Stimulated activated CD4-positive, alpha-beta T cell treated with anti-CD3 and anti-CD28 coated beads, Interleukin-12 subunit alpha, Interleukin-12 subunit beta, amount 100 ng/mL, for 24 hours (primary cell): Measurements from ENCODE around the gene INSIG1.

ENCODE experiments used
- DNase-seq, 2 experiments: peaks; one replicate each; pipeline ENCODE4 v3.0.0-alpha.2; 2020; ENCODE audit warnings: low read depth in 2 of 2

The INSIG1 gene

DNA sequence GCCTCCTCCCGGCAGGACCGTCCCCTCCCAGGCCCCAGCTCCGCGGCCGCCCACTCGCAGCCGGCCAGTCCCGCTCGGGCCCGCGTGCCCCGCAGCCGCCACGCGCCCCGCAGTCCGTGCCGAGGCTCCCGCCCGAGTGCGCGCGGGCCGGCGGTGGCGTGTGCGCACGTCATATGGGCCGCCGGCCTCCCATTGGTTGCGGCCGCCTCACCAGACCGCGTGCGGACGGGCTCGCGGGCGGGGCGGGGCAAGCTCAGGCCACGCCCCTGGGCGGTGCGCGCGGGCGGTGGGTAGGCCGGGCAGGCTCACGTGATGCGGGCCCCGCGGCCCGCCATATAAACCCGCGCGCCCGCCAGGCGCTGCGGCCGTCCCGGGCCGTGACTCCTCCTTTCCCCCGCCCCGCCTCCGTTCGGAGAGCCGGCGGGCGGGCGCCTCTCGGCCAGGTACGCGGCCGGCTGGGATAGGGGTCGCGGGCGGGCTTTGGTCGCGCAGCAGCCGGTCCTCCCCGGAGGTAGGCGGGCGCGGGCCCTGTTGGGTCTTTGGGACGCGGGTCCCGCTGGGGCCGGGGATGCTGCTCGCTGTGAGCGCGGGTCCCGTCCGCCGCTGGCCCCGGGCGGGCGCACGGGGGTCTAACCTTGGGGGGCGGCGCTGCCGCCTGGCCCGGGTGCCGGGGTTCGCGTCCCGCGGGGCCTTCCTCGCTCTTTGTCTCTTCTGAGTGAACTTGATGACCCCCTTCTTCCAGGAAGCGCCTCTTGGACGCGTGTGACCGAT lies at the start of gene INSIG1:
TSS of gene INSIG1 (plus strand) at position 362 of the 771 bp plus-strand sequence. CDS start at position 770, 408 bp downstream.
- peak; percentile 80 to 82 for DNase-seq

DNA sequence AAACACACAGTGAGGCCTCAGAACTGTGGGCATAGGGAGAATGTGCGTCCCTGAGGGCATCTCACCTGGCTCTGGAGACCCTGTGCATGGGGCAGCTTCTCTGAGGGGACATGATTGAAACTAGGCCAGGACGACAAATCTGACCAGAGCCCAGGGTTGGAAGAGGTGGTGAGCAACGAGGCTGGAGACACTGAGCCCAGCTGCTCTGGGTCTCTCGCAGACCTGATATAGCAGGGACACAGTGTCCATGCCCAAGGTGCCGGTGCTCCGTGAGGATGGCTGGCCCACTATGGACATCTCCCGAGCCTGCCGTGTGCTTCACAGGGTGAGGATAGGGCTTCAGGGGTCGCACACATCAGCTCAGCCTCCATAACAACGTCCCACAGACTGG lies 49.3 kb upstream of the INSIG1 start:
- no peak for DNase-seq

DNA sequence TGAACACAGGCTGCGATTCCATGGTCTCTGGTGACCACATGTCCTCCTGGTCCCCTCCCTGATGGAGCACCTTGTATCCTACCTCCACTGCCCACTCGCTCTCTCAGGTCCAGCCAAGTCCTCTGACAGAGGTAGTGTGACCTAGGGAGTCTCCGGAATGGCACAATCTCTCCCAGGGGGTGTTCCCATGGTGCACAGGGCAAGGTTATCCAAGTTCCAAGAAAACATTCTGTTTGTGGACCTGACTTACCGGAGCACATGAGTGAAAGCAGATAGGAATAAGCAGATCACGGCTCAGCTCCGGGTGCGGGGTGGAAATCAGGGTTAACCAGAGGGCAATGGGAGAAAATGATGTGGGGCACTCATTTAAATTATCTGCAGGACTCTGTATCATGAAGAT lies 45.8 kb upstream of the INSIG1 start:
- no peak for DNase-seq

DNA sequence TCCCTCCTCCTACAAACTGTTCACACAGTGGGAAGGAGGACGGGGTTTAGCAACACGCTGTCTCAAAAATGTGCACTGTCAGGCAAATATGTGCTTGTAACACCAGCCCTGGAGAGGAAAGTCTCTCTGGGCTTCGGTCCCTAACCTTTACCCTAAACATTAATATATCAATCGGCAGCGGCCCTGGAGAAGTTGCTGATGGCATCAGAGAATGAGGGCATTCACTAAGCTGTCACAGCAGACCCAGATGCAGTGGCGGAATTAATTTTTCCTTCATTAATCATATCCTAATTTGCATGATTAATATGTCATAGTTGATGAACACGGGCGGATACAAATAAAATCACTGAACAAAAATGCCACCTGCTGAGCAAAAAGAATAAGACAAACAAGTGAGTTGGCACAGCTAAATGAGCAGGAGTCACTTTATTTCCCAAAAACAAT lies 45.2 kb upstream of the INSIG1 start:
- DNase-seq, result no peak

DNA sequence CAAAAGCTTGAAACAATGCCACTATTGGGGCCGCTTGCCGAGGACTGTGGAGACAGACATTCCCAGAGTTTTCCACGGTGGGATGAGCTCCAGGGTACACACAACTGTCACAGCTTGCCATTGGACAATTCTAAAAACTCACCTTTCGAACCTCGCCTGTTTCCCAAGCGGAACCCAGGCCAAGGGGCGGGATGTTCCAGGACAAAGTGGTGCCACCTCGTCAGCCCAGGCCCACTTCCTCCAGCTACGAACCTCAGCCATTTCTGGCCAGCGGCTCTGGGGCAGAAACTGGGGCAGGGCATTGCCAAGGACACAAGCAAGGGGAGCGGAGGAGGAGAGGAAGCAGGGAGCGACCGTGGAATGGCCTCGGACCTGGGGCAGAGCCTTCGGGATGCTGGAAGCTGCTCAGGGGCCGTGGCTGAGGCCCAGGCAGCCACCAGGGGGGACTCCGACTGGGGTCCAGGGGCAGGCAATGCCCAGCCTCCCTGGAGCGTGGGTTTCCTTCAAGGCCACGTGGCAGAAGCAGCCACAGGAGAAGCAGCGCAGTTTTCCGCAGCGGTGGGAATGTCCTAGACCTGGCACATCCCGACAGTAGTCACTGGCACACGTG lies 44.7 kb upstream of the INSIG1 start:
- DNase-seq, result no peak

DNA sequence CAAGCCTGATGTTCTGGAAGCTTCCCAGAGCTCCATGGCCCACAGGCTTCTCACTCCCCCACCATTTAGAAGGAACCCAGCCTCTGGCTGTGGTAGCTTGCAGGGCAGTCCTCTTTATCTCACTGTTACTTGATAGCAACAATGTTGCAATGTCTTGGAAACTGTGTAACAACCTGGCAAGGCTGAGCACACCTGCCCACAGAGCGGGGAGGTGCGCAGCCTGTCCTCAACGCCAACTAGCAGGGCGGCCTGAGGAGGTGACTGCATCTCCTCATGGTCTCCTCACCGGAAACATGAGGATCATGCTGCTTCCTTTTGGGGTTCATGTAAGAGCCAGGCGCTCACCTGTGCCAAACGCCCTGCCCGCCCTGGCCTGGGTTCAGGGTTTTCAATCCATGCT lies 43.7 kb upstream of the INSIG1 start:
- no peak for DNase-seq

DNA sequence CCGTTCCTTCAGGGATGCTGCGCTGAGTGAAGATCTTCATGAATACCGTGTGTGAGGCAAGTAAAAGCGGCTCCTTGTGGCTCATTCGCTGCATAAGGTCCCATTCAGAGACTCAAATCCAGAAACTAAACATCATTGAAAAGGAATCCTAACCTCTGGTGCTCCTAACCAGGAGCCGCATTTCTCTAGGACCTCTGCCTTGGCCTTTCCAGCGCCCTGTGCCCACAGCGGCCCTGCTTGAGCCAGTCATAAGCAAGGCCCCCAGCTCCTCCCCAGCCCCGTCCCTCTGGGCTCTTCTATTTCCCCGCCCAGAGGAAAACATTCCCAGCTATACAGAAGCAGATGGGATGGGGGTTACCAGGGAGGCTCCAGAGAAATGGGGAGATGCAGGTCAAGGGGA lies 42.6 kb upstream of the INSIG1 start:
- DNase-seq, result no peak

DNA sequence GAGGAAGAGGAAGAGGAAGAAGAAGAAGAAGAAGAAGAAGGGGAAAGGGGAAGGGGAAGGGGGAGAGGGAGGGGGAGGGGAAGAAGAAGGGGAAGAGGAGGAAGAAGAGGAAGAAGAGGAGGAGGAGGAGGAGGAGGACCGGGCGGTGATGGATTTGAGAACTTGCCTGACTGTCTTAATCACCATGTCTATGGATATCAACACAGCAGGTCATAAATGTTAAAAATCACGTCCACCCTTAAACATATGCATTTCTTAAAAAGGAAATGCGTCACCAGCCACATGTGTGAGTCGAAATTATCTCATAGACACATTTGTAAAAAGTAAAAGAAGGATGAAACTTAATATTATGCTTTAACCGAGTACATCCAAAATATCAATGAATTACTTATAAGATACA lies 42.1 kb upstream of the INSIG1 start:
- DNase-seq, result no peak

DNA sequence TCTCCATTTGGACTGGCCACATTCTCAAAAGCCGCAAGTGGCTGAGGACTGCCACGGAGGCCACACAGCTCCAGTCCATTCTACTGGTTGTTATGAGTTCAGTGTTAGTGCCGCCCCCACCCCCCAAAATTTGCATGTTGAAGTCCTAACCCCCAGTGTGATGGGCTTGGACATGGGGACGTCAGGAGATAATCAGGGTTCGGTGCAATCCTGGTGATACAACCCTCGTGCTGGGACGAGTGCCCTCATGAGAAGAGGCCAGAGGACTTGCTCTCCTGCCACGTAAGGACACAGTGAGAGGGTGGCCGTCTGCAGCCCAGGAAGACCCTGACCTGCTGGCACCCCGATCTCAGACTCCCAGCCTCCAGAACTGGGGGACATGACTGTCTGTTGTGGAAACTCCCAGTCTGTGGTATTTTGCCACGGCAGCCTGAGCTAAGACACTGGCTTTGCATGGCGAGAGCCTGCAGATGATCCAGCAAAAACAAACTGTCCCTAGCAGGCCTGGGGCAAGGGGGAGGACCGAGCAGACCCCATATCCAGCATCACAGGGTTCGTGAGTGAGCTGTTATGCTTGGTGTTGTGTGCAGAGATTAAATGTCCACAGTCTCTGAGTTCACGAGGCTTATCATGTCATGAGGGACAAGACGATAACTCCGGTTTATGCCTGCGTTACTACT lies 41.5 kb upstream of the INSIG1 start:
- no peak for DNase-seq

DNA sequence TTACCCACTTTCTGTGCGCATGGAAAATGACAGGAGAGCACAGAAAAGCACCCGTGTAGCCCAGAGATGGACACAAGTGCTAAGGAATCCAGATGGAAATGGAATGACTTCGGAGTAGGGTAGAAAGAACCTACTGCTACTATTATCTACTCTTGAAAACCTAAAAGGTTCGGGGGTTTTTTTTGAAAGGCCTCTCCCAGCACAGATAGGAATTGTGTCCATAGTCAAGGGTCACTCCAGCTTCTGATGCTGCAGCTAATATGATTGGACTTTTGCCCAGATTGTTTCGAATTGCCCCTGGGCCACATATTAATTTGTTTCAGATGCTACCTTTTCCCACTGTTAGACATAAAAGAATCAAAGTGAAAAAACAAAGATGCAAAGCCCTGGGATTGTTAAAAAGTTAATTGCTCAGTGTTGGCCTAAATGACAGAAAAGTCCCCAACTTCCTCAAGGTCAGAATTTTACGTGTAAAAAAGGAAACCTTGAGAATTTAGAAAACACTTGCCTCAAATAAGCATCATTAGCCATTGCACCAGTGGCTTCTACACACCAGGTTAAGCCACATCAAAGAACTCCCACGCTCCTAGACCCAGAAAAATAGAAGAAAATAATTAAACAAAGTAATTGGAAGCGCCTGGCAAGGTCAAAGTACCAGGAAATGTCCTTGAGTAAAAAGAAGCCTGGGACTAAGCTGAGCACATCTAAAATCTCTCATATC lies 40.8 kb upstream of the INSIG1 start:
- no peak for DNase-seq

DNA sequence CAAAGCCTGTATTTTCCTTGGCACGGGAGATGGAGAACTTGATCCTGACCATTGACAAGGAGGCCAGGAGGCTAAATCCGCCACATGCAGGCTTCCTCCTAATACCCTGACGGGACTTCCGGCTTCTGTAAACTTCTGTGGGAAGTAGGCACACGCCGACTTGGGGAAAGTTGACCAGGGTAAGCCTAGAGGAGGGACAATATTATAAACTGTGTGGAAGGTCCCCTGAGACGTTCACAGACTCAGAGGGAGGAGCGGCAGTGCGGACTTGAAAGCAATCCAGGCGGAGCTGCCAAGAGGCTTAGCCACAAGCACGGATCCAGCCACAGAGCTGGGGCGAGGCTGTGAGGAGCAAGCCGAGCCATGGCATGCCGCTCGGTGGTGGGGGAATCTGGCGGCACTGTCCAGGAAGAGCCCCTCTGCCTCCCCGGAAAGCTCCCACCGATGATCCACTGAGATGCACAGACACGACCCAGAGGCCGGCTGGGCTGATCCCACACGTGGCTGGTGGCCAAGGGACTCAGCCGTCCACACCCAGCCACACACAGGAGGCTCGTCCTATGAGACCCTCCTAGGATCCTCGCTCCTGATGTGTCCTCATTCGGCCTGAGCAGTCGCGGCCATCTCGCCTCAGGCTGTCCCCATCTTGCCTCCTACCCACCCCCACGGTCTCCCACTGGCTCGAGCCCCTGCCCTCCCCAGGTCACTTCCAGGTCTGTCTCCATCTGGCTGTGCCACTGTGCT lies 40.0 kb upstream of the INSIG1 start:
- no peak for DNase-seq

DNA sequence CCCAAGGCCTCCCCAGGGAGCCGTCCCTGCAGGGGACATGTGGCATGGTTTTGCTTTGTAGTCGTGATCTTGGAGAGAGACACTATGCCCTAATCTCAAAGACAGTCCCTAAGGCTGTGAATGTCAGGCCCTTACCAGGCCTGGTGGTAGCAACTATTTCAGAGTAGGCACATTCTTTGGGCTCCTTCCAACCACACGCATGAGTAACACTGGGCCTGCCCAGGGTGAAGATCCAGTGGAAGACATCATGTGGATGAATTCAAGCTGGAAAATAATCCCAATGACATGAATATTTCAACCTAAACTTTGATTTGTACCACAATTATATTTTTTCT lies 39.5 kb upstream of the INSIG1 start:
- no peak for DNase-seq

DNA sequence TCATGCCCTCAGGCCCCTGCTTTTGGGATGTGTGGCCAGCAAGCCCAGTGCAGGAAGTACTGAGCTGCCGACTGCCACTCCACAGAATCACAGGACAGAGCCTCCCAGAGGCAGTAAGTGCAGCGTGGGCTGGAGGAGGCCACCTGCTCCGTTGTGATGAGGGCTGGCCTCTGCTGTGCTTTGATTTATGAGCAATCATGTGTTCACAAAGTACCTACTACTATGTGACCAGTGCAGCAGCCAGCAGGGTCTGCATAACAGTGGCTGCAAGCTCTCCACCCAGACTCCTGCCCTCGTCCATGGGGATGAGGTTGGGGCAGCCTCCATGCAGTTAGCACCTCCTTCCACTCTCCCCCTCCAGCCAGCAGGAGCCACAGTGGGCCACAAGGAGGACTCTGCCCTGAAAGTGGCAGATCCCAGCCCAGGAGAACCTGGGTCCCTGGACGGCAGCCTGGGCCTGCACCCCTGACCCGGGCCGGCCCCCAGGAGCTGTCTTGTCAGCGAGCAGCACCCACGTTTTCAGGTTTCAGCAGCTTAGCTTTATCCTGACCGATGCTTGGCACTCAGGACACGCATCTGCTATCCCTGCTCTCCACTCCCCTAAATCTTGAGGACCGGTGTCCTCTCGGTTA lies 37.7 kb upstream of the INSIG1 start:
- DNase-seq, result no peak

DNA sequence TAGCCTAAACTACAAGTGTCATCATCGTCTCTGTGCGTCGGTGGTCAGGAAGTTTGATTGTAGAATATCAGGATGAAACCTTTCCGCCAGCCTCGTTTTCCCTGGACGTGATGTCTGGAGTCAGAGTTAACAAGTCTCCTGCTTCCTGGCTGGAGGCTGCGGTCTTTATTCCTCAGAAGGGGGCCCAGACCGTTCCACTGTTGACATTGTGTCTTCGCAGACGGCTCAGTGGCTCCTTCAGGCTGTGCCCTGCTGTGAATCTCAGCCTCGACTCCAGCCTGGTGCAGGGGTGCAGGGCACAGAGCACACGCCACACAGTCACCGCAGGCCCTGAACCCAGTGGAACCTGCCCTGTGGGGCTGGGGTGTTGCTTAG lies 37.2 kb upstream of the INSIG1 start:
- no peak for DNase-seq

DNA sequence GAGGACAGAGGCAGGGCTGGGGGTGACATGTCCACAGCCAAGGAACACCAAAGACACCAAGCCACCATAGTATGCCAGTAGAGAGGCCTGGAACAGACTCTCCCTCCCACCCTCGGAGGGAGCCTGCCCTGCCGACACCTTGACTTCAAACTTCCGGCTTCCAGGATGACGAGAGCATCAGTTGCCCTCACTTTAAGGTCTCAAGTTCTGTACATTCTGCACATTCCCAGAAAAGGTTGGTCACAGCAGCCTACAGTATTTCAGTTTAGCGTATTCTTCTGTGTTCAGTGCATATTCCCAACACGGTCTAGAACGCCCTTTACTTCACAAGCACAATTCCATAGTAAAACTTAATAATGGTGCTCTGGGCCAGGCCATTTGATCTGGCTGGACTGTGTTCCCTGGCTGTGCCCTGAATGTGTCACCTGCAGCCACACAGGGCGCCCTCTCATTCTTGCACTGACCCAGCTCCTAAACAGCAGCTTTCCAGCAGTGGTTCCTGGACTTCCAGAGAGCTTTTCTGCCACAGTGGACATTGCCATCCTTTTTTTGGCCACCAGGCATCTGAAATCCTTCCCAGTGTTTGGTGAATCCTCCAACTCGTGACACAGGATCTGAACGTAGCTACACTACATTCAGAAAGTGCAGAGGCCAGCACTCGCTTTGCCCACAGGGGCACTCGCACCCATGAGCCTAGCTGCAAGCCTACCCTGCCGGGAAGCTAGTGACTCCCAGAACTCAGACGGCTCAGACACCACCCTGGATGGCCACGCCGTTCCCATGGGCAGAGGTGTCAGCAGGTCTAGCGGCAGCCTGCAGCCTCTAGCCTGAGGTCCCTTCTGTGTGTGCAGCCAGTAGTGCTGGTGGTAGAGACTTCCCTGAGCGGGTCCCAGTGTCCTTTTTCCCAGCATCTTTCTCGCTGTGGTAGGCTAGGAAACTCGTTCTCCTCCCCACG lies 36.4 kb upstream of the INSIG1 start:
- no peak for DNase-seq

DNA sequence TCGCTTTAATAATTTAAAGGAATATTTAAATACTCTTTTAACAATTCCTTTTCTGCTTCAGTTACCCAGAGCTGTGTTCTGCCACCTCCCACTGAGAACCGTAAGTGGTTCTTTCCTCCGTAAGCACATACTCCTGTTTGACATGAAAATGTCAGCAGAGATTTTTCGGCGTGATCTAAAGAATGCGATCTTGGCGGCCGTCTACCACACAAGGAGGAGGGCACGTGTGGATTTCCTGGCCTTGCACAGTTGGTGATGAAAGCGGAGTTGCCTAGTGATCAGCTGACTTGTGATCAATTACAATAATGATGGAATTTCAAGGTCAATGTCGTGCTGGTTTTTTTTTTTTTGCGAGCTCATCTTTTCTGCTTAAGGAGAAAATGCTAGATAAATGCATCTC lies 35.6 kb upstream of the INSIG1 start:
- DNase-seq, result no peak

DNA sequence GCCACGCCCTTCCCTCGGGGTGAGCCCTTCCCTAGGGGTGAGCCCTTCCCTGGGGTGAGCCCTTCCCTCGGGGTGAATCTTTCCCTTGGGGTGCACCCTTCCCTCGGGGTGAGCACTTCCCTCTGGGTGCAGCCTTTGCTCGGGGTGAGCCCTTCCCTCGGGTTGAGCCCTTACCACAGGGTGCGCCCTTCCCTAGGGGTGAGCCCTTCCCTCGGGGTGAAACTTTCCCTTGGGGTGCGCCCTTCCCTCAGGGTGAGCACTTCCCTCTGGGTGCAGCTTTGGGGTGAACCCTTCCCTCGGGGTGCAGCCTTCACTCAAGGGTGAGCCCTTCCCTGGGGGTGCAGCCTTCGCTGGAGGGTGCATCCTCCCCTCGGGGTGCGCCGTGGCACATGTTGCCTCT lies 34.6 kb upstream of the INSIG1 start:
- no peak for DNase-seq

DNA sequence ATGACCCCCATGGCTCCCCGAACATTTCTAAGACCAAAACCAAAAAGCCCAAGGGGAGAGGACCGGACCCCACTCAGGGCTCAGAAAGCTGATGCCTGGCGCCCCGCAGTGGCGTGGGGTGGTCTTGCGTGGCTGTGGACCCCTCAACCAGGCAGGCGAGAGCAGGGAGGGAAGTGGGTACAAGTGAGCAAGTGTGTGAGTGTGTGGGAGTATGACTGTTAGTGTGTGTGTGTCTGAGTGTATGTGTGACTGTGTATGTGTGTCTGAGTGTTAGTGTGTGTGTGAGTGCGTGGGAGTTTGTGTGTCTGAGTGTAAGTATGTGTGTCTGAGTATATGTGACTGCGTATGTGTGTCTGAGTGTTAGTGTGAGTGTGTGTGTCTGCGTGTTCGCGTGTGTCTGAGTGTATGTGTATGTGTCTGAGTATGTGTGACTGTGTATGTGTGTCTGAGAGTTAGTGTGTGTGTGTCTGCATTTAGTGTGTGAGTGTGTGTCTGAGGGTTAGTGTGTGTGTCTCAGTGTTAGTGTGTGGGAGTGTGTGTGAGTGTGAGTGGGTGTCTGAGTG lies 34.0 kb upstream of the INSIG1 start:
- DNase-seq, result no peak

DNA sequence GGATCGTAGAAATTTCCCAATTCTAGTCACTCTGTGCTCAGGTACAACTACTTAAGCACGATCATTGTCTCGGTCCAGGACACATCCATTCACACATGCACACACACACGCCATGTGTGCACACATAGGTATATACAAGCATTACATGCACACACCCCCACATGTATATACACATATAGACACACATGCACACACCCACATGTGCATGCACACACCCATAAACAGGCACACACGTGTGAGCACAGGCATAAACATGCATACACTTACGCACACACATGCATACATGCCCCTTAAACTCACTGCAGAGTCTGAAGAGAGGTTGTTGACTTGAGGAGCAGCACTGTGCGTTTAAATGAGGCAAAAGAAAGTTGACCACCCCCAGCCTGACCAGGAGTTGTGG lies 32.5 kb upstream of the INSIG1 start:
- DNase-seq, result no peak

DNA sequence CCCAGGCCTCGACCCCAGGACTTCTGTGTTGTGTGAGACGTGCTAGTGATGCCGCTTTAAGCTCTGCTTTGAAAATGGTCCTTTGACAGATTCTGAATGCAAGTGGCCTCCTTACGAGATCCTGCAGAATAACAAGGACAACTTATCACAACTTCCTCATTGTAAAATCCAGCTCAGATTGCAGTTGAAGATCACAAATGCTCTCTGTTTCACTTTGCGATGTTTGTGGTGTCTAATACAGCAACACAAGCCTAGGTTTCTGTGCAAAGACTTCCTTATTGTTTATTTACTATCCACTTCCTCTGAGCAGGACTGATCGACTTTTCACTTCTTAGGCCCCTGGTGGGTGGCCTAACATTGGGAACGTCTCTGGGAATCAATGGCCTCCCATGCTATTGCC lies 31.7 kb upstream of the INSIG1 start:
- DNase-seq, result no peak
